GM21723 (cell line): ENCODE results near the gene BYSL.
"Not testable (repeated sequence)": the region's sequence is repeated elsewhere in the genome, so short reads cannot be mapped to it uniquely, and the experiment has no call there.

Source experiments
- ATAC-seq: cut with Tn5 transposase; IDR thresholded peaks from one replicate; pipeline ENCODE4 v1.9.1; 2021; ENCODE audit warnings: mild to moderate bottlenecking, moderate library complexity; ENCODE audit not compliant: unreplicated experiment

The BYSL gene

GRCh38 chr6:41941280-41942066 lies 20.2 kb downstream of the BYSL start, which contains the start of gene CCND3:
TSS of gene CCND3 (minus strand) at chr6:41941808. CDS start at chr6:41941649, 159 bp downstream.
- ATAC-seq, result peak; percentile 84

GRCh38 chr6:41942067-41942851 lies 21.0 kb downstream of the BYSL start:
- peak; percentile 3 for ATAC-seq

- ATAC-seq, result not testable (repeated sequence)
These were observed 21.6 kb downstream of the BYSL start for GRCh38 chr6:41942882-41943281.

GRCh38 chr6:41943456-41943855 lies 22.2 kb downstream of the BYSL start:
- no peak for ATAC-seq

GRCh38 chr6:41947581-41948220 lies 26.4 kb downstream of the BYSL start:
- ATAC-seq, result no peak

- ATAC-seq, result no peak
These were observed 33.4 kb downstream of the BYSL start for GRCh38 chr6:41954668-41955067.

- ATAC-seq, result no peak
These were observed 34.1 kb downstream of the BYSL start for GRCh38 chr6:41955412-41955811.

GRCh38 chr6:41957117-41957516 lies 35.8 kb downstream of the BYSL start:
- ATAC-seq, result no peak

- ATAC-seq, result no peak
These were observed 36.9 kb downstream of the BYSL start for GRCh38 chr6:41958022-41958856.

GRCh38 chr6:41960028-41960427 lies 38.7 kb downstream of the BYSL start:
- no peak for ATAC-seq

- ATAC-seq, result no peak
These were observed 42.1 kb downstream of the BYSL start for GRCh38 chr6:41963371-41963770.

GRCh38 chr6:41964201-41964887 lies 43.0 kb downstream of the BYSL start:
- no peak for ATAC-seq

GRCh38 chr6:41965429-41966213 lies 44.3 kb downstream of the BYSL start:
- no peak for ATAC-seq

- no peak for ATAC-seq
These were observed 45.1 kb downstream of the BYSL start for GRCh38 chr6:41966214-41966920.

GRCh38 chr6:41966961-41967311 lies 45.6 kb downstream of the BYSL start:
- no peak for ATAC-seq

GRCh38 chr6:41967312-41968287 lies 46.3 kb downstream of the BYSL start:
- no peak for ATAC-seq

GRCh38 chr6:41970436-41970846 lies 49.1 kb downstream of the BYSL start:
- no peak for ATAC-seq

- ATAC-seq, result no peak
These were observed 51.5 kb downstream of the BYSL start for GRCh38 chr6:41972826-41973225.
